Panc1 (cell line): Measurements from ENCODE around the gene CREBBP. TPM values are rescaled to one million over a fixed set of nuclear protein-coding genes. Genes with fewer than 3 reads are reported as not detected.

Experiments used
- ATAC-seq: fragments of 200-7000 bp; cut with Tn5 transposase; 2 replicates; pipeline ENCODE4 v1.9.1; 2020; ENCODE audit warnings: mild to moderate bottlenecking, moderate library complexity
- BruUV-seq: library from RNA; stranded (reverse); fragments of 400-500 nt; replicated peaks from 2 replicates; lab custom pipeline; 2021; lab: Mats Ljungman, UMichigan
- CTCF ChIA-PET: fragments of 300-600 bp; sonication (Branson Sonifier 250); formaldehyde crosslinking; loops from one replicate; lab custom pipeline; 2022; ENCODE audit warnings: antibody characterized with exemption; lab: Charles Lee
- POLR2A ChIA-PET: fragments of 300-600 bp; sonication (Branson Sonifier 250); formaldehyde crosslinking; loops from one replicate; lab custom pipeline; 2022; ENCODE audit warnings: antibody characterized with exemption; lab: Charles Lee
- DNase-seq: peaks from one replicate; pipeline ENCODE4 v3.0.0-alpha.2; 2010; ENCODE audit warnings: low read depth, low spot score
- H3K27ac ChIP-seq: 2 replicates; pipeline ENCODE4 v1.5.1; 2011; ENCODE audit warnings: mild to moderate bottlenecking, low read length, inconsistent platforms
- H3K27me3 ChIP-seq: fragments of 200-500 bp; sonication (Bioruptor generic); 2 replicates; pipeline ENCODE4 v1.6.0; 2014; ENCODE audit warnings: low read length, inconsistent platforms; ENCODE audit not compliant: control insufficient read depth, insufficient read depth
- H3K36me3 ChIP-seq: fragments of 200-500 bp; sonication (Bioruptor generic); 2 replicates; pipeline ENCODE4 v1.5.1; 2014; ENCODE audit warnings: inconsistent platforms, mild to moderate bottlenecking, low read length, moderate library complexity; ENCODE audit not compliant: control insufficient read depth, insufficient read depth
- H3K4me1 ChIP-seq: 2 replicates; pipeline ENCODE4 v1.5.1; 2011; ENCODE audit warnings: inconsistent platforms, mild to moderate bottlenecking, low read length, moderate library complexity; ENCODE audit not compliant: control insufficient read depth, insufficient read depth
- H3K4me3 ChIP-seq, 2 experiments: 2 replicates each; pipeline ENCODE4 v1.5.1; 2011 to 2012; ENCODE audit warnings: low read depth in 2 of 2, low read length in 2 of 2, mild to moderate bottlenecking in 2 of 2, inconsistent platforms in 1 of 2, moderate library complexity in 1 of 2
- H3K9me3 ChIP-seq: fragments of 200-500 bp; sonication (Bioruptor generic); 2 replicates; pipeline ENCODE4 v1.5.1; 2014; ENCODE audit warnings: low read depth, mild to moderate bottlenecking, inconsistent platforms, low read length, moderate library complexity; ENCODE audit not compliant: control insufficient read depth, insufficient read depth
- CTCF ChIP-seq: fragments of 450-650 bp; IDR thresholded peaks from 2 replicates; pipeline ENCODE4 v1.5.1; 2017; ENCODE audit warnings: mild to moderate bottlenecking
- POLR2AphosphoS5 ChIP-seq: IDR thresholded peaks from 2 replicates; pipeline ENCODE4 v1.6.1; 2012; ENCODE audit warnings: mild to moderate bottlenecking, low read depth, low read length, moderate library complexity
- REST ChIP-seq, 2 experiments: IDR thresholded peaks; 2 replicates each; pipeline ENCODE4 v1.6.1; 2011 to 2012; ENCODE audit warnings: low read depth in 2 of 2, control low read depth in 1 of 2, low read length in 1 of 2, mild to moderate bottlenecking in 1 of 2, moderate library complexity in 1 of 2; ENCODE audit not compliant: insufficient read depth in 1 of 2
- SIN3A ChIP-seq: IDR thresholded peaks from 2 replicates; pipeline ENCODE4 v1.6.1; 2012; ENCODE audit warnings: low read depth, mild to moderate bottlenecking, low read length, moderate library complexity, borderline replicate concordance; ENCODE audit not compliant: insufficient read depth
- TCF7L2 ChIP-seq: IDR thresholded peaks from 2 replicates; pipeline ENCODE4 v1.6.1; 2011; ENCODE audit warnings: mild to moderate bottlenecking, low read depth, low read length, inconsistent platforms
- in situ Hi-C: cut with HindIII; loops from 2 replicates; pipeline ENCODE4 v1.10.0; 2016; ENCODE audit warnings: low sequenced_read_pairs, low pct_unique_long_range_greater_than_20kb
- intact Hi-C: fragments of 100-400 bp; cut with micrococcal nuclease; formaldehyde crosslinking; loops from one replicate; pipeline ENCODE4 v1.10.0; 2022; ENCODE audit not compliant: unreplicated experiment
- total RNA-seq: library from RNA; stranded (reverse); gene quantifications from one replicate; pipeline ENCODE4 v1.2.1, GENCODE V29; 2021; ENCODE audit not compliant: unreplicated experiment

The CREBBP gene
- total RNA-seq, 1 experiment from 2014 or later = 60.2 TPM

GRCh38 chr16:3873482-3874173 lies 6.9 kb downstream of the CREBBP start:
- no peak overlapping the region for H3K4me3 ChIP-seq
- DNase-seq = no peak
- in situ Hi-C loops = loop anchor here (10.0 kb wide), 1 partner anchor 59 kb away; no protein-coding TSS in a partner anchor
- BruUV-seq = no TSS peak
- H3K4me1 ChIP-seq = peaks cover 73% of the 10 kb centered on the region
- H3K27me3 ChIP-seq = no peaks in the 10 kb centered on the region
- ATAC-seq = no peak
- no peak for TF ChIP-seq POLR2AphosphoS5
- no peak for TF ChIP-seq CTCF
- TF ChIP-seq TCF7L2 = no peak
- TF ChIP-seq REST (IDR thresholded peaks at IDR 0.05; ENCODE audit: insufficient read depth in 1 of 2, low read depth in 2 of 2, low read length in 1 of 2) = no peak
- TF ChIP-seq SIN3A = no peak
- ChIA-PET CTCF (no interaction called here), POLR2A (no interaction called here)
- H3K9me3 ChIP-seq = no peaks in the 10 kb centered on the region
- H3K27ac ChIP-seq = no peak overlapping the region
- H3K36me3 ChIP-seq = no peaks in the 10 kb centered on the region
- intact Hi-C loops = no loop called here

GRCh38 chr16:3872216-3872895 lies 8.2 kb downstream of the CREBBP start:
- DNase-seq (no peak), ATAC-seq (0 out of 2 replicates have a peak, but pooled peaks have one; percentile 22)
- H3K27me3 ChIP-seq = no peaks in the 10 kb centered on the region
- CTCF ChIA-PET = no interaction called here
- POLR2A ChIA-PET = no interaction called here
- no peak overlapping the region for H3K27ac ChIP-seq
- H3K4me1 ChIP-seq = peaks cover 64% of the 10 kb centered on the region
- TF ChIP-seq SIN3A (no peak), TCF7L2 (no peak), POLR2AphosphoS5 (no peak), REST (IDR thresholded peaks at IDR 0.05; ENCODE audit: insufficient read depth in 1 of 2, low read depth in 2 of 2, low read length in 1 of 2) (no peak)
- in situ Hi-C loops = loop anchor here (10.0 kb wide), 1 partner anchor 58 kb away; no protein-coding TSS in a partner anchor
- no TSS peak for BruUV-seq
- H3K4me3 ChIP-seq = no peak overlapping the region
- intact Hi-C loops = no loop called here
- no peaks in the 10 kb centered on the region for H3K36me3 ChIP-seq
- H3K9me3 ChIP-seq = no peaks in the 10 kb centered on the region
